Thyroid gland (tissue), 4 donors: ENCODE data around the gene SLC2A4. TPM values are rescaled to one million over a fixed set of nuclear protein-coding genes. Genes with fewer than 3 reads are reported as not detected.

ENCODE experiments used
- DNase-seq, 2 donors: peaks; one replicate each; pipeline ENCODE4 v3.0.0-alpha.2; 2019
- H3K27ac ChIP-seq, 3 donors: fragments of 200-600 bp; sonication (generic); 1 replicate in 2 of 3; 2 replicates in 1 of 3; pipeline ENCODE4 v1.5.1; 2016 to 2019; ENCODE audit warnings: mild to moderate bottlenecking in 1 of 3, moderate library complexity in 1 of 3
- H3K27me3 ChIP-seq: fragments of 200-600 bp; sonication (generic); one replicate; pipeline ENCODE4 v1.5.1; 2019
- H3K36me3 ChIP-seq, 2 donors: fragments of 200-600 bp; sonication (generic); one replicate each; pipeline ENCODE4 v1.5.1; 2016 to 2019
- H3K4me1 ChIP-seq, 2 donors: fragments of 200-600 bp; sonication (generic); one replicate each; pipeline ENCODE4 v1.5.1; 2017 to 2019
- H3K4me3 ChIP-seq, 3 donors: fragments of 200-600 bp; sonication (generic); replicated peaks in 1 of 3; 1 replicate in 2 of 3; 2 replicates in 1 of 3; pipeline ENCODE4 v1.5.1; 2016; ENCODE audit warnings: mild to moderate bottlenecking in 1 of 3
- H3K9me3 ChIP-seq: fragments of 200-600 bp; sonication (generic); one replicate; pipeline ENCODE4 v1.5.1; 2017
- CTCF ChIP-seq, 6 experiments: fragments of 200-600 bp in 3 of 6; fragments of 450-650 bp in 3 of 6; sonication (generic) in 3 of 6; IDR thresholded peaks; one replicate each; pipeline ENCODE4 v1.5.1; 2016 to 2019; ENCODE audit warnings: antibody characterized with exemption in 6 of 6, mild to moderate bottlenecking in 2 of 6, inconsistent platforms in 1 of 6, moderate library complexity in 1 of 6
- POLR2A ChIP-seq, 2 donors: fragments of 450-650 bp; IDR thresholded peaks; one replicate each; pipeline ENCODE4 v1.6.1; 2017; ENCODE audit warnings: antibody characterized with exemption in 2 of 2, mild to moderate bottlenecking in 2 of 2, moderate library complexity in 1 of 2
- WGBS, 2 donors: methylation state at CpG; one replicate each; pipeline ENCODE4 v1.1.5; 2017; 5-methylcytosine and 5-hydroxymethylcytosine counted together
- intact Hi-C: fragments of 100-400 bp; cut with DNase I; formaldehyde crosslinking; loops from one replicate; pipeline ENCODE4 v1.15.1; 2023
- total RNA-seq, 4 donors: library from RNA; depleted of rRNA; stranded (reverse); fragments of >200 nt; gene quantifications; one replicate each; pipeline ENCODE4 v1.2.3, GENCODE V29; 2016

The SLC2A4 gene
- total RNA-seq, 4 donors from 2014 or later, result 2.5 to 14.6 (median 3.9) TPM

- DNase-seq, result no peak
- TF ChIP-seq CTCF (IDR thresholded peaks at IDR 0.05) (no peak), POLR2A (IDR thresholded peaks at IDR 0.05) (no peak)
- H3K4me1 ChIP-seq, result peaks cover 0 to 18% of the 10 kb centered on the region in 2 donors
- no peaks in the 10 kb centered on the region for H3K9me3 ChIP-seq
- WGBS, 2 donors, result 93% methylated on average over 14 to 15 of the region's 18 CpGs
- H3K4me3 ChIP-seq, result no peak overlapping the region
- intact Hi-C loops, result no loop called here
- no peaks in the 10 kb centered on the region for H3K36me3 ChIP-seq
- no peaks in the 10 kb centered on the region for H3K27me3 ChIP-seq
- H3K27ac ChIP-seq, result no peak overlapping the region
Measured at GRCh38 chr17:7289256-7290032, 7.9 kb downstream of the SLC2A4 start.

DNA sequence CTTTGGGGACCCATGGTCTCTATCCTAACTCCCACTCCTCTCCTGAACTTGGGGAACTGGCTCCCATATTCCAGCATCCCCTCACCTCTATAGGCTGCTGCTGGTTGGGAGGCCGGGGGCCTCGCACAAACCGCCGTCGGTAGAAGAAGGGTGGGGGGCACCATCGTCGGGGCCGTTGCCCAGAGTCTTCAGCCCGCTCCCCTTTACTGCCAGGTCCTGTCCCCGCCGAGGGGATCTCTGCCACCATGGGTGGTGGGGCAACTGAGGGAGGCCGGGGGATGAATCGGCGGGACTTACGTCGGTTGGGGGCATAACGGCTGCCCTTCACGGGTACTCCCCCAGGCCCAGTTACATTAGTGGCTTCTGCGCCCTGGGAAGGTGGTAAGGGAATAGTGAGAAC, 8.6 kb downstream of the SLC2A4 start:
- TF ChIP-seq POLR2A (IDR thresholded peaks at IDR 0.05) (no peak), CTCF (IDR thresholded peaks at IDR 0.05) (no peak)
- intact Hi-C loops, result no loop called here
- Histone ChIP-seq H3K36me3 (no peaks in the 10 kb centered on the region), H3K27ac (no peak overlapping the region), H3K27me3 (no peaks in the 10 kb centered on the region), H3K9me3 (no peaks in the 10 kb centered on the region), H3K4me3 (no peak overlapping the region), H3K4me1 (peaks cover 4 to 25% of the 10 kb centered on the region in 2 donors)
- WGBS, 2 donors, result 95 to 96% methylated on average over 19 of the region's 19 CpGs
- no peak for DNase-seq

DNA sequence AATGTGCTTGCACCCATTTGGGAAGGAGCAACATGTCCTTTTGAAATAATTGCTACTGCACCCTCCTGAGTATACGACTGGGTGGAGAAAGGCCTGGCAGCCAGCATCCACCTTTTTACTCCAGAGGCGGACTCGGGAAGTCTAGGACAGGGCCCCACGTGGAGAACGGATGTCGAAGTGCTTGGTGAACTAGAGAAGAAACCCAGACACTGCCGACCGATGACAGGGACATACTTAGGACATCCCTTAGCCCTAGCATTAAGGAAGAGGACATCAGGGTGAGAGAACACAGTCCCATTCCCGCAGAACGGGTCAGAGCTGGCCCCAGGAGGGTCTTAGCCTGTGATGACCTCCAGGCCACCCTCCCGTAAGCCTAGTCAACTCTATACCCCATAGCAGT, 9.2 kb downstream of the SLC2A4 start:
- WGBS, 2 donors, result 81 to 86% methylated on average over 11 of the region's 11 CpGs
- no peaks in the 10 kb centered on the region for H3K36me3 ChIP-seq
- intact Hi-C loops, result no loop called here
- TF ChIP-seq CTCF (IDR thresholded peaks at IDR 0.05), result no peak
- no peak for DNase-seq
- H3K27me3 ChIP-seq, result no peaks in the 10 kb centered on the region
- H3K9me3 ChIP-seq, result no peaks in the 10 kb centered on the region
- H3K4me1 ChIP-seq, result peaks cover 4 to 25% of the 10 kb centered on the region in 2 donors
- H3K4me3 ChIP-seq, result no peak overlapping the region
- H3K27ac ChIP-seq, result no peak overlapping the region

GRCh38 chr17:7292194-7292593, 10.7 kb downstream of the SLC2A4 start:
- intact Hi-C loops, result no loop called here
- H3K9me3 ChIP-seq, result no peaks in the 10 kb centered on the region
- no peaks in the 10 kb centered on the region for H3K36me3 ChIP-seq
- peak; percentile 31 to 37 for DNase-seq
- no peak overlapping the region for H3K4me3 ChIP-seq
- H3K4me1 ChIP-seq, result peaks cover 8 to 36% of the 10 kb centered on the region in 2 donors
- no peak overlapping the region for H3K27ac ChIP-seq
- 59 to 68% methylated on average over 2 of the region's 2 CpGs for WGBS, 2 donors
- TF ChIP-seq POLR2A (IDR thresholded peaks at IDR 0.05), result no peak
- TF ChIP-seq CTCF (IDR thresholded peaks at IDR 0.05), result no peak
- no peaks in the 10 kb centered on the region for H3K27me3 ChIP-seq

DNA sequence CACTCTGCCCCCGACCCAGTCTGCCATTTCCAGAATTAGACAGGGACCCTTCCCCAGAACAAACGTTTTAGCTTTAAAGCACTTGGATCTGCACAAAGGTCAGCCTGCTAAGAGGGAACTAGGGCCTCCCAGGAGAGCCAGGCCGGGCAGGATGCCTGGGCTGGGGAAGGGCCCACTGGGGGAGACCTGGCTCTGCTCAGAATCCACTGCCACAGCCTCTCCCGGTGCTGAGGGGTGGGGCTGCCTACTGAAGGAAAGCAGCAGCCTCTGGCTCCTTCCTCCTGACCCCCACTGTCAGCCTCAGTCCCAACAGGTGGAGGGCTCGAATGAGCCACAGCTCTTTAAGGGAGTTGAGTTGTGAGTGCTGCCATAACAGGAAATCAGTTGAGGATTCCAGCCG, 11.2 kb downstream of the SLC2A4 start:
- Histone ChIP-seq H3K4me3 (no peak overlapping the region), H3K4me1 (peaks cover 8 to 36% of the 10 kb centered on the region in 2 donors), H3K27ac (no peak overlapping the region), H3K36me3 (no peaks in the 10 kb centered on the region), H3K27me3 (no peaks in the 10 kb centered on the region), H3K9me3 (no peaks in the 10 kb centered on the region)
- WGBS, 2 donors, result 18 to 20% methylated on average over 6 of the region's 6 CpGs
- peak; percentile 28 to 53 for DNase-seq
- TF ChIP-seq CTCF (IDR thresholded peaks at IDR 0.05), result no peak
- TF ChIP-seq POLR2A (IDR thresholded peaks at IDR 0.05), result no peak
- intact Hi-C loops, result no loop called here
